AG04450 (cell line): ENCODE results near the gene TLE4. TPM values are rescaled to one million over a fixed set of nuclear protein-coding genes. Genes with fewer than 3 reads are reported as not detected.

Experiments used
- CTCF ChIA-PET: fragments of 300-600, 350-600 bp; formaldehyde crosslinking; extraction: SDS; loops from one replicate; lab custom pipeline; 2022; ENCODE audit warnings: antibody characterized with exemption, inconsistent platforms; lab: Charles Lee
- POLR2A ChIA-PET: fragments of 350-600 bp; formaldehyde crosslinking; extraction: SDS; loops from one replicate; lab custom pipeline; 2021; ENCODE audit warnings: antibody characterized with exemption, inconsistent platforms; lab: Yijun Ruan, JAX
- DNase-seq: peaks from one replicate; pipeline ENCODE4 v3.0.0-alpha.2; 2011; ENCODE audit warnings: low read depth, low spot score
- H3K27ac ChIP-seq: one replicate; pipeline ENCODE4 v1.5.1; 2012; ENCODE audit warnings: low read depth, low read length, control low read depth
- H3K27me3 ChIP-seq: one replicate; pipeline ENCODE4 v1.6.0; 2012; ENCODE audit warnings: low read length; ENCODE audit not compliant: control insufficient read depth, insufficient read depth
- H3K4me3 ChIP-seq: 2 replicates; pipeline ENCODE4 v1.5.1; 2011; ENCODE audit warnings: mild to moderate bottlenecking, low read depth, low read length, control low read depth
- H3K9me3 ChIP-seq: 2 replicates; pipeline ENCODE4 v1.5.1; 2012; ENCODE audit warnings: low read length; ENCODE audit not compliant: control insufficient read depth, insufficient read depth
- polyA plus RNA-seq: library from polyadenylated mRNA; depleted of rRNA; stranded (reverse); fragments of >200 nt; gene quantifications from 2 replicates; pipeline ENCODE4 v1.2.3, GENCODE V29; 2011
- TF ChIP-seq, protein P1 (sequence below): IDR thresholded peaks from 2 replicates; pipeline ENCODE4 v1.5.1; 2011; ENCODE audit warnings: low read depth, low read length, control low read depth, inconsistent platforms

The TLE4 gene
- polyA plus RNA-seq, 1 experiment = 53.4 TPM

DNA sequence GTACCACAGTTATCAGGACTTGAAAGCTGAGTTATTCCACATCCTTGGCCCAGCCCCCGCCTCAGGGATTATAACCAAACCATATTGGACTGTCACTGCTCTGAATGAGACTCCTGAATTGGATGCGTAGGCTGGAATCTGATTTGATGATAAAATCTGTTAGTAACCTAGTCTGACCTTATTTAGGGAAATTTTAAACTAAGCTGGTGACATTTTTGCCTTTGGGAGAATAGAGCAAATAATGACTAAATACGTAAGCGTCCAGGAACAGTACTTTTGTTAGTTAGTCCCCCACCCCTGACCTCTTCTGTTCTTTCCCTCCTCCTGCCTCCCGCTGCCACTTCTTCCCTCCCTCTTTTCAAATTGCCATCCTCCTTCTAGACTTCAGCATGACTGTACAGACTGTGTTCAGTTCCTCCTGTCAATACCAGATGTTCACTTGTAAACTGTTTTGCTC lies 92.6 kb downstream of the TLE4 start:
- no peaks in the 10 kb centered on the region for H3K27me3 ChIP-seq
- DNase-seq = no peak
- no peak overlapping the region for H3K27ac ChIP-seq
- ChIA-PET CTCF (no interaction called here), POLR2A (interaction anchor here (1.1 kb wide), 1 partner anchor 21 kb away, joined by 4 read pairs; no protein-coding TSS in a partner anchor)
- H3K9me3 ChIP-seq = no peaks in the 10 kb centered on the region
- TF ChIP-seq, protein P1, sequence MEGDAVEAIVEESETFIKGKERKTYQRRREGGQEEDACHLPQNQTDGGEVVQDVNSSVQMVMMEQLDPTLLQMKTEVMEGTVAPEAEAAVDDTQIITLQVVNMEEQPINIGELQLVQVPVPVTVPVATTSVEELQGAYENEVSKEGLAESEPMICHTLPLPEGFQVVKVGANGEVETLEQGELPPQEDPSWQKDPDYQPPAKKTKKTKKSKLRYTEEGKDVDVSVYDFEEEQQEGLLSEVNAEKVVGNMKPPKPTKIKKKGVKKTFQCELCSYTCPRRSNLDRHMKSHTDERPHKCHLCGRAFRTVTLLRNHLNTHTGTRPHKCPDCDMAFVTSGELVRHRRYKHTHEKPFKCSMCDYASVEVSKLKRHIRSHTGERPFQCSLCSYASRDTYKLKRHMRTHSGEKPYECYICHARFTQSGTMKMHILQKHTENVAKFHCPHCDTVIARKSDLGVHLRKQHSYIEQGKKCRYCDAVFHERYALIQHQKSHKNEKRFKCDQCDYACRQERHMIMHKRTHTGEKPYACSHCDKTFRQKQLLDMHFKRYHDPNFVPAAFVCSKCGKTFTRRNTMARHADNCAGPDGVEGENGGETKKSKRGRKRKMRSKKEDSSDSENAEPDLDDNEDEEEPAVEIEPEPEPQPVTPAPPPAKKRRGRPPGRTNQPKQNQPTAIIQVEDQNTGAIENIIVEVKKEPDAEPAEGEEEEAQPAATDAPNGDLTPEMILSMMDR = no peak
- no peak overlapping the region for H3K4me3 ChIP-seq

DNA sequence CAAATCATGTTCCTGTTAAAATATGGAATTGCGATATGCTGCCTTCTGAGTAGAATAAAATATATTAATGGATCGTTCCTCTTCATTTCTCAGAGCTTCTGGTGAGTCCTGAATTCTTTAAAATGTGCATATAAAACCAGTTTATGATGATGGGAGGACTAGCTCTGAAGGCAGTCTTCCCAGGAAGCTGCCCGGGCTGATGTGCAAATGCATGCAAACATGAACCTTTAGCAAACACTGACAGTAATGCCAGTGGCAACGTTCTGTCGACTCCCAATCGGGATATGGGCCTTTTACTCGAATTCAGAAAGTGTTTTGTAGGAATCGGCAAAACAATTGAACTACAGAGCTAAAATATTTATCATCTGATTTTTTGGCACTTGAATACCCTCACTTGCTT lies 93.6 kb downstream of the TLE4 start:
- no peak overlapping the region for H3K27ac ChIP-seq
- no peaks in the 10 kb centered on the region for H3K27me3 ChIP-seq
- H3K4me3 ChIP-seq = no peak overlapping the region
- no peak for DNase-seq
- TF ChIP-seq, protein P1 = no peak
- CTCF ChIA-PET = interaction anchor here (0.6 kb wide), 1 partner anchor 573 kb away, joined by 3 read pairs; no protein-coding TSS in a partner anchor
- H3K9me3 ChIP-seq = no peaks in the 10 kb centered on the region
- POLR2A ChIA-PET = no interaction called here

DNA sequence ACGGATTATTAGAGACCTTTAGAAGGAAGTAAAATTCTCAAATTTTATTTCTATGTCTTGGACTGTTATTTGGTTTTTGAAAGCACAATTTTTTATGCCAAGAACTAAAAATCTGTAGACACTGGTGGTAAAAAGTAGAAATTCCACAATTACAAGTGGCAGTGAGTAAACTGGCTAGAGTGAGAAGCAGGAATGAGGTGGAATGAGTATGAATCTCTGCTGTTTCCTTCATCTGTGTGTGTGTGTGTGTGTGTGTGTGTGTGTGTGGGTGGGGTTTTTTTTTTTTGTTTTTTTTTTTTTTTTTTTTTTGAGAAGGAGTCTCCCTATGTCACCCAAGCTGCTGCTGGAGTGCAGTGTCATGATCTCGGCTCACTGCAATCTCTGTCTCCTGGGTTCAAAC lies 94.2 kb downstream of the TLE4 start:
- DNase-seq = no peak
- ChIA-PET POLR2A (no interaction called here), CTCF (interaction anchor here (0.6 kb wide), 1 partner anchor 572 kb away, joined by 3 read pairs; no protein-coding TSS in a partner anchor)

DNA sequence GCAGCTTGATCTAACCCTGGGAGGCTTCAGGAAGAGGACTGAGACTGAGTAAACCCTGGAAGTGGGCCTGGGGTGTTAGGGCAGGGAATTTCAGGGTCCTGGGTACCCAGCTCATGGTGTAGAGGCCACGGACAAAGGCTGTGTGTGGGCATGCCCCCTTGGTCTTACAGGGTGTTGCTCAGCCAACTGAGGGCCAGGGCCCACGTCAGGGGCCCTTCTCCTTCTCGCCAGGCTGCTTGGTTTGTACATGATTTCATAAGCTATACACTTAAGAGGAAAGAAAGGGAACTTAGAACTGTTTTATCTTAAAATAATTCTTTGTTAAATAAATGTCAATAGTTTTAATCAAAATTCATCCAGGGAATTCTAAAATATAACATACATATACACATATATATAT lies 95.4 kb downstream of the TLE4 start:
- no peaks in the 10 kb centered on the region for H3K9me3 ChIP-seq
- ChIA-PET POLR2A (no interaction called here), CTCF (no interaction called here)
- no peak for DNase-seq
- no peaks in the 10 kb centered on the region for H3K27me3 ChIP-seq
- TF ChIP-seq, protein P1 = no peak
- H3K27ac ChIP-seq = no peak overlapping the region
- no peak overlapping the region for H3K4me3 ChIP-seq

More for the DNA sequence above, 94.2 kb downstream of the TLE4 start:
- Histone ChIP-seq H3K27ac (no peak overlapping the region), H3K27me3 (no peaks in the 10 kb centered on the region), H3K9me3 (no peaks in the 10 kb centered on the region), H3K4me3 (no peak overlapping the region)
- TF ChIP-seq, protein P1 = no peak

DNA sequence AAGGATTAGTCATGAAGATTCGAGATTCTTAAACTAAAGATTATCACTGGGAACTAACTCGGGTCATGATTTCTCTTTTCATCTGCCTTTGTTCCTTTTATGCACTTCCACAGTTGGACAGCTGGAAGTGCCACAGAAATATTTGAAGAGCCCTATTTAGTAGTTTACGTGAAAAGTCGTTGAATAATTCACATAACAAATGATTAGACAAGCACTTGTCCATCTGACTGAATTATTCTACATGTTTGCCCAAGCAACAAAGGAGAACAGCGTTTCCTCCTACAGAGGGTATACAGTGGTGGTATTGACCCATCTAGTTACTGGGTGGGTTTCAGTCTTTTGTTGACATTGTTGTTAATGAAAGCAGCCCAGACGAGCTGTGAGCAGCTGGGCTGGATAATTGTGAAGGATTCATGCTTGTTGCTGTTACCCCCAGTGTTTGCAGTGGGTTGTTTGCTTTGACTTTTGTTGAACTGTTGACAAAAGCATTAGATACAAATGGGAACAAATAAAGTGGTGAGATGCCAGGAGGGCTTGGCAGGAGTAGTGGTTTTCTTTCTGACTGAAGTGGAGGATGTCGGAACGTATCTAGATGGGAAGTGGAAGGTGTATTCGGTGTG lies 96.2 kb downstream of the TLE4 start:
- Histone ChIP-seq H3K27me3 (no peaks in the 10 kb centered on the region), H3K9me3 (no peaks in the 10 kb centered on the region), H3K27ac (no peak overlapping the region), H3K4me3 (no peak overlapping the region)
- POLR2A ChIA-PET = no interaction called here
- DNase-seq = no peak
- TF ChIP-seq, protein P1 = no peak
- CTCF ChIA-PET = no interaction called here
